ENCODE measurements around the gene MAT1A.

The MAT1A gene

GRCh38 chr10:80278480-80278879, 11.0 kb downstream of the MAT1A start:
- H3K36me3 ChIP-seq (replicated peaks) = no peaks in the 10 kb centered on the region

GRCh38 chr10:80277567-80278250, 11.7 kb downstream of the MAT1A start:
- no peak overlapping the region for H3K4me3 ChIP-seq
- no peaks in the 10 kb centered on the region for H3K36me3 ChIP-seq (replicated peaks)
- no peaks in the 10 kb centered on the region for H3K27me3 ChIP-seq (ENCODE audit: low read depth)
- no peaks in the 10 kb centered on the region for H3K9me3 ChIP-seq
- in situ Hi-C loops (cut with MboI; ENCODE audit: low sequenced_read_pairs) = no loop called here
- DNase-seq (ENCODE audit: low spot score in 2 of 2) = no peak
- no peaks in the 10 kb centered on the region for H3K4me1 ChIP-seq

More at GRCh38 chr10:80278480-80278879, 11.0 kb downstream of the MAT1A start:
- Histone ChIP-seq H3K4me1 (no peaks in the 10 kb centered on the region), H3K27me3 (ENCODE audit: low read depth) (no peaks in the 10 kb centered on the region), H3K9me3 (no peaks in the 10 kb centered on the region), H3K4me3 (no peak overlapping the region)
- in situ Hi-C loops (cut with MboI; ENCODE audit: low sequenced_read_pairs) = no loop called here
- no peak for DNase-seq (ENCODE audit: low spot score in 2 of 2)

GRCh38 chr10:80277016-80277415, 12.4 kb downstream of the MAT1A start:
- no peak for DNase-seq (ENCODE audit: low spot score in 2 of 2)
- no peak overlapping the region for H3K4me3 ChIP-seq
- no peaks in the 10 kb centered on the region for H3K9me3 ChIP-seq
- in situ Hi-C loops (cut with MboI; ENCODE audit: low sequenced_read_pairs) = no loop called here
- H3K36me3 ChIP-seq (replicated peaks) = no peaks in the 10 kb centered on the region
- no peaks in the 10 kb centered on the region for H3K4me1 ChIP-seq
- no peaks in the 10 kb centered on the region for H3K27me3 ChIP-seq (ENCODE audit: low read depth)

- H3K36me3 ChIP-seq (replicated peaks) = no peaks in the 10 kb centered on the region
- H3K9me3 ChIP-seq = no peaks in the 10 kb centered on the region
- no peak overlapping the region for H3K4me3 ChIP-seq
- H3K4me1 ChIP-seq = no peaks in the 10 kb centered on the region
- DNase-seq (ENCODE audit: low spot score in 2 of 2) = no peak
- no peaks in the 10 kb centered on the region for H3K27me3 ChIP-seq (ENCODE audit: low read depth)
- in situ Hi-C loops (cut with MboI; ENCODE audit: low sequenced_read_pairs) = no loop called here
Measured at GRCh38 chr10:80276335-80276734, 13.1 kb downstream of the MAT1A start.

GRCh38 chr10:80275756-80276155, 13.7 kb downstream of the MAT1A start:
- Histone ChIP-seq H3K4me3 (no peak overlapping the region), H3K27me3 (ENCODE audit: low read depth) (no peaks in the 10 kb centered on the region), H3K36me3 (replicated peaks) (no peaks in the 10 kb centered on the region), H3K9me3 (no peaks in the 10 kb centered on the region), H3K4me1 (no peaks in the 10 kb centered on the region)
- in situ Hi-C loops (cut with MboI; ENCODE audit: low sequenced_read_pairs) = no loop called here
- no peak for DNase-seq (ENCODE audit: low spot score in 2 of 2)

- in situ Hi-C loops (cut with MboI; ENCODE audit: low sequenced_read_pairs) = no loop called here
- no peaks in the 10 kb centered on the region for H3K9me3 ChIP-seq
Measured at GRCh38 chr10:80275135-80275498, 14.3 kb downstream of the MAT1A start.

GRCh38 chr10:80274396-80275134, 14.9 kb downstream of the MAT1A start:
- in situ Hi-C loops (cut with MboI; ENCODE audit: low sequenced_read_pairs) = no loop called here
- Histone ChIP-seq H3K27me3 (ENCODE audit: low read depth) (no peaks in the 10 kb centered on the region), H3K4me1 (no peaks in the 10 kb centered on the region)

More at GRCh38 chr10:80275135-80275498, 14.3 kb downstream of the MAT1A start:
- Histone ChIP-seq H3K27me3 (ENCODE audit: low read depth) (no peaks in the 10 kb centered on the region), H3K36me3 (replicated peaks) (no peaks in the 10 kb centered on the region), H3K4me1 (no peaks in the 10 kb centered on the region), H3K4me3 (no peak overlapping the region)
- no peak for DNase-seq (ENCODE audit: low spot score in 2 of 2)

GRCh38 chr10:80273523-80274170, 15.8 kb downstream of the MAT1A start:
- in situ Hi-C loops (cut with MboI; ENCODE audit: low sequenced_read_pairs) = no loop called here
- DNase-seq (ENCODE audit: low spot score in 2 of 2) = no peak
- Histone ChIP-seq H3K4me1 (no peaks in the 10 kb centered on the region), H3K9me3 (no peaks in the 10 kb centered on the region), H3K27me3 (ENCODE audit: low read depth) (no peaks in the 10 kb centered on the region), H3K36me3 (replicated peaks) (no peaks in the 10 kb centered on the region), H3K4me3 (no peak overlapping the region)

More at GRCh38 chr10:80274396-80275134, 14.9 kb downstream of the MAT1A start:
- Histone ChIP-seq H3K36me3 (replicated peaks) (no peaks in the 10 kb centered on the region), H3K9me3 (no peaks in the 10 kb centered on the region), H3K4me3 (no peak overlapping the region)
- DNase-seq (ENCODE audit: low spot score in 2 of 2) = no peak

GRCh38 chr10:80272793-80273522, 16.5 kb downstream of the MAT1A start:
- Histone ChIP-seq H3K36me3 (replicated peaks) (no peaks in the 10 kb centered on the region), H3K27me3 (ENCODE audit: low read depth) (no peaks in the 10 kb centered on the region), H3K9me3 (no peaks in the 10 kb centered on the region), H3K4me3 (no peak overlapping the region), H3K4me1 (no peaks in the 10 kb centered on the region)
- no peak for DNase-seq (ENCODE audit: low spot score in 2 of 2)
- in situ Hi-C loops (cut with MboI; ENCODE audit: low sequenced_read_pairs) = no loop called here

- no peaks in the 10 kb centered on the region for H3K4me1 ChIP-seq
- DNase-seq (ENCODE audit: low spot score in 2 of 2) = no peak
- no peaks in the 10 kb centered on the region for H3K27me3 ChIP-seq (ENCODE audit: low read depth)
- in situ Hi-C loops (cut with MboI; ENCODE audit: low sequenced_read_pairs) = no loop called here
- no peak overlapping the region for H3K4me3 ChIP-seq
- no peaks in the 10 kb centered on the region for H3K36me3 ChIP-seq (replicated peaks)
- no peaks in the 10 kb centered on the region for H3K9me3 ChIP-seq
Measured at GRCh38 chr10:80271416-80271815, 18.0 kb downstream of the MAT1A start.

- Histone ChIP-seq H3K4me1 (no peaks in the 10 kb centered on the region), H3K36me3 (replicated peaks) (no peaks in the 10 kb centered on the region), H3K9me3 (no peaks in the 10 kb centered on the region), H3K27me3 (ENCODE audit: low read depth) (no peaks in the 10 kb centered on the region), H3K4me3 (no peak overlapping the region)
- no peak for DNase-seq (ENCODE audit: low spot score in 2 of 2)
- in situ Hi-C loops (cut with MboI; ENCODE audit: low sequenced_read_pairs) = no loop called here
Measured at GRCh38 chr10:80270887-80271286, 18.6 kb downstream of the MAT1A start.

- H3K4me3 ChIP-seq = no peak overlapping the region
- DNase-seq (ENCODE audit: low spot score in 2 of 2) = no peak
- H3K9me3 ChIP-seq = no peaks in the 10 kb centered on the region
- in situ Hi-C loops (cut with MboI; ENCODE audit: low sequenced_read_pairs) = no loop called here
- H3K27me3 ChIP-seq (ENCODE audit: low read depth) = no peaks in the 10 kb centered on the region
- H3K4me1 ChIP-seq = no peaks in the 10 kb centered on the region
- H3K36me3 ChIP-seq (replicated peaks) = no peaks in the 10 kb centered on the region
Measured at GRCh38 chr10:80268938-80269588, 20.4 kb downstream of the MAT1A start.

- Histone ChIP-seq H3K27me3 (ENCODE audit: low read depth) (no peaks in the 10 kb centered on the region), H3K4me1 (no peaks in the 10 kb centered on the region), H3K4me3 (no peak overlapping the region), H3K36me3 (replicated peaks) (no peaks in the 10 kb centered on the region), H3K9me3 (no peaks in the 10 kb centered on the region)
- in situ Hi-C loops (cut with MboI; ENCODE audit: low sequenced_read_pairs) = no loop called here
- no peak for DNase-seq (ENCODE audit: low spot score in 2 of 2)
Measured at GRCh38 chr10:80268266-80268665, 21.2 kb downstream of the MAT1A start.

Measured in HAP-1 (cell line).